WERI-Rb-1 (cell line): Measurements from ENCODE around the gene PTBP3.
"Not testable (repeated sequence)": the region's sequence is repeated elsewhere in the genome, so short reads cannot be mapped to it uniquely, and the experiment has no call there.

Experiments
- DNase-seq: peaks from one replicate; pipeline ENCODE4 v3.0.0-alpha.2; 2020
- H3K27ac ChIP-seq: fragments of 250-450 bp; sonication (Bioruptor Pico); 2 replicates; pipeline ENCODE4 v1.5.1; 2020; ENCODE audit warnings: mild to moderate bottlenecking, moderate library complexity
- H3K27me3 ChIP-seq: fragments of 250-450 bp; sonication (Bioruptor Pico); 2 replicates; pipeline ENCODE4 v1.5.1; 2021; ENCODE audit warnings: mild to moderate bottlenecking, low read depth, moderate library complexity; ENCODE audit not compliant: insufficient read depth, severe bottlenecking
- H3K36me3 ChIP-seq: fragments of 250-450 bp; sonication (Bioruptor Pico); 2 replicates; pipeline ENCODE4 v1.5.1; 2020; ENCODE audit warnings: mild to moderate bottlenecking, moderate library complexity
- H3K4me3 ChIP-seq: 2 replicates; pipeline ENCODE4 v1.5.1; 2011; ENCODE audit warnings: low read depth, mild to moderate bottlenecking, control low read depth, low read length
- H3K9me3 ChIP-seq: fragments of 250-450 bp; sonication (Bioruptor Pico); 2 replicates; pipeline ENCODE4 v1.5.1; 2021; ENCODE audit warnings: mild to moderate bottlenecking, moderate library complexity; ENCODE audit not compliant: severe bottlenecking
- TF ChIP-seq, protein P1 (sequence below): IDR thresholded peaks from 2 replicates; pipeline ENCODE4 v1.5.1; 2011; ENCODE audit warnings: low read depth, mild to moderate bottlenecking, control low read depth, inconsistent platforms, low read length

PTBP3 gene

DNA sequence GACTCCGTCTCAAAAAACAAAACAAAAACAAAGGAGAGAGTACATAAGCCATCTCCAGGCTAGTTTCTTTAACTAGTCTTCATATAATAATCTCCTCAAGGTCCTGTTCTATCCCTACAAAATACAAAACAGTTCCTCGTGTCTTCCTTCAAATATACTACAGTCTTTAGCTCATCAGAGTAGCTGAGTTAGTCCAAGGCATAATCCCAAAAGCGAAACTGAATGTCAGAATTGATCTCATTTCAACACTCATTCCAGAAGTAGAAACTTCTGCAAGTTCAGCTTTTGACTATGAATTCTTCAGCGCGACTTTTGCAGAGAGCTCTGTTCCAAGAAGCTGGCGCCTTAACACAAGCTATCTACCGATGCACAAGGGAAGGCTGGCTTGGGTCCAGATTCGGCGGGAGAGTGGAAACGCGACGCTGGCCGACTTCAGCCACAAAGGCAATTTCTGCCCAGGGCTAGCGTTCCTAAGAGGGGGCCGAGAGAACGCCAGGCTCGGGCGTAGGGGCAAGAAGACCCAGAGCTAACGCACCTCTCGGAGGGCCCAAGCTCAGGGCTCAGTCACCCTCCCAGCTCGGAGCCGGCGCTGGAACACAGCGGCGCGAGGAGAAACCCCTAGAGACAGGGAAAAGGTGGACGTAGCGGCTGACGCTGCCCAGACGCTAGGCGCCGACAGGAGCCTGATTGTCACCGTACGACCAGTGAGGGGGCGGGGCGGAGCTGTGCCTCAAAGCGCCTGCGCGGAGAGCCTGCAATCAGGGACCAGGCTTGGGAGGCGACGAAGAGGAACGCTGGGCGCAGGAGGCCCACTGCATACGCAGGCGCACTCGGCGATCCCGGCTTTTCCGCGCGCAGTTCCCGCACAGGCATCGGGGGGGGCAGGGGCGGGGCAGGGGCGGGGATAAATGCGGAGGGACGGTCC, 46.0 kb upstream of the PTBP3 start:
- TF ChIP-seq, protein P1, sequence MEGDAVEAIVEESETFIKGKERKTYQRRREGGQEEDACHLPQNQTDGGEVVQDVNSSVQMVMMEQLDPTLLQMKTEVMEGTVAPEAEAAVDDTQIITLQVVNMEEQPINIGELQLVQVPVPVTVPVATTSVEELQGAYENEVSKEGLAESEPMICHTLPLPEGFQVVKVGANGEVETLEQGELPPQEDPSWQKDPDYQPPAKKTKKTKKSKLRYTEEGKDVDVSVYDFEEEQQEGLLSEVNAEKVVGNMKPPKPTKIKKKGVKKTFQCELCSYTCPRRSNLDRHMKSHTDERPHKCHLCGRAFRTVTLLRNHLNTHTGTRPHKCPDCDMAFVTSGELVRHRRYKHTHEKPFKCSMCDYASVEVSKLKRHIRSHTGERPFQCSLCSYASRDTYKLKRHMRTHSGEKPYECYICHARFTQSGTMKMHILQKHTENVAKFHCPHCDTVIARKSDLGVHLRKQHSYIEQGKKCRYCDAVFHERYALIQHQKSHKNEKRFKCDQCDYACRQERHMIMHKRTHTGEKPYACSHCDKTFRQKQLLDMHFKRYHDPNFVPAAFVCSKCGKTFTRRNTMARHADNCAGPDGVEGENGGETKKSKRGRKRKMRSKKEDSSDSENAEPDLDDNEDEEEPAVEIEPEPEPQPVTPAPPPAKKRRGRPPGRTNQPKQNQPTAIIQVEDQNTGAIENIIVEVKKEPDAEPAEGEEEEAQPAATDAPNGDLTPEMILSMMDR, result 0 out of 2 replicates have a peak, but pooled peaks have one; percentile 11
- H3K9me3 ChIP-seq, result no peaks in the 10 kb centered on the region
- DNase-seq, result peak; percentile 100

GRCh38 chr9:112378328-112379176, 45.1 kb upstream of the PTBP3 start:
- peaks cover 2% of the 10 kb centered on the region for H3K36me3 ChIP-seq
- H3K9me3 ChIP-seq, result no peaks in the 10 kb centered on the region
- peak overlapping the region; percentile 99 for H3K27ac ChIP-seq
- DNase-seq, result peak; percentile 51
- peak overlapping the region; percentile 71 for H3K4me3 ChIP-seq
- TF ChIP-seq, protein P1, result no peak
- H3K27me3 ChIP-seq, result no peaks in the 10 kb centered on the region

More for the DNA sequence above, 46.0 kb upstream of the PTBP3 start:
- Histone ChIP-seq H3K36me3 (peaks cover 2% of the 10 kb centered on the region), H3K27ac (peak overlapping the region; percentile 99), H3K27me3 (no peaks in the 10 kb centered on the region), H3K4me3 (peak overlapping the region; percentile 78)

DNA sequence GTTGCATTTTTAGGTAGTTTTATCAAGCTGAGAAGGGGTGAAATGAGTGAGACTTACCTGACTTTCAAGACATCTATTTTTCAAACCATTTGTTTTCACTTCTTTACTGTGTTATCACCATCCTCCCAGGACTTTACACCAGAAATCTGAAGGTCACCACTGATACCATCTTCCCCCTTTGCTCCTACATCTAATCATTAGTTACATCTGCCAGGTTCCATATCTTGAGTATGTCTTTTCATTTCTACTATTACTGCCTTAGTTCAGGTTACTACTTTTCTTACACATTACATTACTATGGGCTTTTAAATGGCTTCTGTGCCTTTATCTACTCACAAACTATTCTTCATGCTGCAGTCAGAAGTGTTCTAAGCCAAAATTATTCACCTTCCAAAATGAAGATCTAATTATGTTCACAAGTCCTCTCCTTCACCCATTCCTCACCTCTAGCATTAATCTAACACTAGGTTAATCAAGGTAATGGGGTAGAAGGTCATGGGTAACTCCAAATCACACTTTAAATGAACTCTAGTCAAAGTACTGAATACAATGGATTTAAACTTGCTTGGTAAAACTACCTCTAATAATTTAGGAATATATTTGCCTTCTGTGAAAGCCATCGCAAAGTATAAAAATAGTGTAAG, 44.4 kb upstream of the PTBP3 start:
- Histone ChIP-seq H3K27ac (no peak overlapping the region; the same call in 1 of the 2 replicates), H3K27me3 (no peaks in the 10 kb centered on the region), H3K36me3 (peaks cover 2% of the 10 kb centered on the region), H3K4me3 (peak overlapping the region; percentile 71), H3K9me3 (no peaks in the 10 kb centered on the region)
- TF ChIP-seq, protein P1, result no peak
- DNase-seq, result no peak

- Histone ChIP-seq H3K36me3 (peaks cover 2% of the 10 kb centered on the region), H3K9me3 (no peaks in the 10 kb centered on the region), H3K27me3 (no peaks in the 10 kb centered on the region), H3K27ac (no peak overlapping the region), H3K4me3 (no peak overlapping the region)
- TF ChIP-seq, protein P1, result no peak
- no peak for DNase-seq
These were observed 43.7 kb upstream of the PTBP3 start for GRCh38 chr9:112377087-112377486.

- no peak for DNase-seq
These were observed 41.9 kb upstream of the PTBP3 start for GRCh38 chr9:112375361-112375760.

GRCh38 chr9:112374232-112374631, 40.8 kb upstream of the PTBP3 start:
- not testable (repeated sequence) for H3K4me3 ChIP-seq, H3K36me3 ChIP-seq, H3K27me3 ChIP-seq, H3K9me3 ChIP-seq, H3K27ac ChIP-seq, DNase-seq

More at GRCh38 chr9:112375361-112375760, 41.9 kb upstream of the PTBP3 start:
- no peak overlapping the region for H3K27ac ChIP-seq
- H3K9me3 ChIP-seq, result no peaks in the 10 kb centered on the region
- no peaks in the 10 kb centered on the region for H3K27me3 ChIP-seq
- no peak overlapping the region for H3K4me3 ChIP-seq
- peaks cover 2% of the 10 kb centered on the region; the same call in 1 of the 2 replicates for H3K36me3 ChIP-seq
- TF ChIP-seq, protein P1, result no peak

DNA sequence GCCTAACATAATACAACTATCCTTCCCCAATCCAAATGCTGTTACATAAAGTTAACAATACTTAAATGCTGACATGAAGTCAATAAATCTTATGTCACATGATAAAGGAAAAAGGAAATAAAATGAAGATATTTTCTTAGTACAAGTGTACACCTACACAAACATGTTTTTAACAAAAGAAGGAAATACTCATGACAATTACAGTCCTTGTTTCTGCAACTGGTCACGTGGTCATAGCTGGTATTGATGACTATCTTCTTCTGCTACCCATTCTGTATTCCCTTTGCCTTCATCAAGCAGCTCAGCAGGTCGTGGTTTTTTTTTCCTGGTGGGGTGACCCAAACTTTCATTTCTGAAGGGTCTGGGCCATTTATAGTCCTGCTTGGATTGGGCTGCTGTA, 40.2 kb upstream of the PTBP3 start:
- H3K27ac ChIP-seq, H3K9me3 ChIP-seq, H3K27me3 ChIP-seq, DNase-seq, H3K36me3 ChIP-seq, H3K4me3 ChIP-seq: not testable (repeated sequence)
